Caki2 (cell line): ENCODE data around the gene UNC93B1. TPM values are rescaled to one million over a fixed set of nuclear protein-coding genes. Genes with fewer than 3 reads are reported as not detected.
A peak's percentile ranks its signal among the peaks of the same experiment; 100 is the strongest.

Experiments
- DNase-seq: peaks from one replicate; pipeline ENCODE4 v3.0.0-alpha.2; 2015; ENCODE audit warnings: low read depth
- in situ Hi-C: cut with HindIII; loops from 2 replicates; pipeline ENCODE4 v1.10.0; 2016; ENCODE audit warnings: low sequenced_read_pairs, low pct_unique_long_range_greater_than_20kb, mixed read lengths
- total RNA-seq: library from RNA; depleted of rRNA; stranded (reverse); fragments of >200 nt; shearing (Covaris generic); gene quantifications from 2 replicates; pipeline ENCODE4 v1.2.3, GENCODE V29; 2014; ENCODE audit warnings: low replicate concordance

Gene UNC93B1
- total RNA-seq, 1 experiment from 2014 or later, result 60.6 TPM

GRCh38 chr11:68028802-68029545 is 25.1 kb upstream of the UNC93B1 start:
- in situ Hi-C loops, result no loop called here
- DNase-seq, result no peak

- in situ Hi-C loops, result no loop called here
- no peak for DNase-seq
Observed at GRCh38 chr11:68027667-68028066, 23.8 kb upstream of the UNC93B1 start.

GRCh38 chr11:68026391-68027105 is 22.7 kb upstream of the UNC93B1 start:
- no peak for DNase-seq
- in situ Hi-C loops, result no loop called here

GRCh38 chr11:68025047-68025446 is 21.1 kb upstream of the UNC93B1 start:
- no peak for DNase-seq
- in situ Hi-C loops, result no loop called here

- DNase-seq, result no peak
- in situ Hi-C loops, result no loop called here
Observed at GRCh38 chr11:68024508-68024907, 20.6 kb upstream of the UNC93B1 start.

GRCh38 chr11:68022531-68022930 is 18.6 kb upstream of the UNC93B1 start:
- in situ Hi-C loops, result no loop called here
- no peak for DNase-seq

GRCh38 chr11:68021167-68021787 is 17.4 kb upstream of the UNC93B1 start:
- peak; percentile 63 for DNase-seq
- in situ Hi-C loops, result no loop called here

GRCh38 chr11:68020575-68020974 is 16.7 kb upstream of the UNC93B1 start:
- in situ Hi-C loops, result no loop called here
- no peak for DNase-seq

GRCh38 chr11:68019486-68019885 is 15.6 kb upstream of the UNC93B1 start:
- in situ Hi-C loops, result no loop called here
- no peak for DNase-seq

GRCh38 chr11:68018730-68019190 is 14.9 kb upstream of the UNC93B1 start:
- in situ Hi-C loops, result no loop called here
- no peak for DNase-seq

GRCh38 chr11:68017980-68018729 is 14.3 kb upstream of the UNC93B1 start:
- no peak for DNase-seq
- in situ Hi-C loops, result no loop called here

GRCh38 chr11:68016904-68017817 is 13.3 kb upstream of the UNC93B1 start:
- in situ Hi-C loops, result no loop called here
- DNase-seq, result peak; percentile 55

GRCh38 chr11:68016161-68016903 is 12.4 kb upstream of the UNC93B1 start:
- in situ Hi-C loops, result no loop called here
- DNase-seq, result no peak

GRCh38 chr11:68015467-68015866 is 11.6 kb upstream of the UNC93B1 start:
- in situ Hi-C loops, result no loop called here
- DNase-seq, result no peak

GRCh38 chr11:68014947-68015447 is 11.1 kb upstream of the UNC93B1 start:
- no peak for DNase-seq
- in situ Hi-C loops, result no loop called here

- in situ Hi-C loops, result no loop called here
Observed at GRCh38 chr11:68014157-68014946, 10.5 kb upstream of the UNC93B1 start.

More at GRCh38 chr11:68014157-68014946, 10.5 kb upstream of the UNC93B1 start:
- DNase-seq, result peak; percentile 97
